NAMALWA (cell line): ENCODE data around the gene ARHGAP4.

ENCODE experiments used
- DNase-seq: peaks from one replicate; pipeline ENCODE4 v3.0.0-alpha.2; 2015; ENCODE audit warnings: low spot score

Gene ARHGAP4

GRCh38 chrX:153963546-153963945 is 37.5 kb upstream of the ARHGAP4 start:
- DNase-seq, result no peak

- no peak for DNase-seq
Observed at GRCh38 chrX:153961292-153961691, 35.2 kb upstream of the ARHGAP4 start.

GRCh38 chrX:153960786-153961185 is 34.7 kb upstream of the ARHGAP4 start:
- DNase-seq, result no peak

GRCh38 chrX:153960077-153960476 is 34.0 kb upstream of the ARHGAP4 start:
- no peak for DNase-seq

GRCh38 chrX:153959649-153960048 is 33.6 kb upstream of the ARHGAP4 start:
- DNase-seq, result no peak

- DNase-seq, result no peak
Observed at GRCh38 chrX:153958605-153959004, 32.5 kb upstream of the ARHGAP4 start.

- DNase-seq, result no peak
Observed at GRCh38 chrX:153957224-153957623, 31.2 kb upstream of the ARHGAP4 start.

GRCh38 chrX:153956044-153956907 is 30.2 kb upstream of the ARHGAP4 start:
- no peak for DNase-seq

- DNase-seq, result no peak
Observed at GRCh38 chrX:153955228-153955732, 29.2 kb upstream of the ARHGAP4 start.

GRCh38 chrX:153954558-153955227 is 28.6 kb upstream of the ARHGAP4 start:
- no peak for DNase-seq

- DNase-seq, result no peak
Observed at GRCh38 chrX:153953892-153954557, 28.0 kb upstream of the ARHGAP4 start.

GRCh38 chrX:153953342-153953830 is 27.3 kb upstream of the ARHGAP4 start:
- DNase-seq, result peak; percentile 58

GRCh38 chrX:153952373-153953026 is 26.4 kb upstream of the ARHGAP4 start:
- no peak for DNase-seq

- DNase-seq, result no peak
Observed at GRCh38 chrX:153951683-153952372, 25.8 kb upstream of the ARHGAP4 start.

- DNase-seq, result no peak
Observed at GRCh38 chrX:153950127-153950526, 24.1 kb upstream of the ARHGAP4 start.

GRCh38 chrX:153948847-153949805 is 23.1 kb upstream of the ARHGAP4 start:
- no peak for DNase-seq

GRCh38 chrX:153948002-153948466 is 22.0 kb upstream of the ARHGAP4 start:
- no peak for DNase-seq

GRCh38 chrX:153947009-153947769 is 21.1 kb upstream of the ARHGAP4 start:
- DNase-seq, result peak; percentile 86
